Subcutaneous adipose tissue (tissue), 4 donors: Measurements from ENCODE around the gene CNNM3. TPM values are rescaled to one million over a fixed set of nuclear protein-coding genes. Genes with fewer than 3 reads are reported as not detected.

Experiments used
- total RNA-seq, 4 donors: library from RNA; depleted of rRNA; stranded (reverse); fragments of >200 nt; gene quantifications; one replicate each; pipeline ENCODE4 v1.1.0, GENCODE V29; 2016
- TF ChIP-seq, protein P1 (sequence below): fragments of 450-650 bp; IDR thresholded peaks from one replicate; pipeline ENCODE4 v1.5.1; 2016; ENCODE audit warnings: low read depth, mild to moderate bottlenecking, control low read depth, antibody characterized with exemption, moderate library complexity

Gene CNNM3
- total RNA-seq, 4 donors from 2014 or later: 4.4 to 21.1 (median 8.5) TPM

DNA sequence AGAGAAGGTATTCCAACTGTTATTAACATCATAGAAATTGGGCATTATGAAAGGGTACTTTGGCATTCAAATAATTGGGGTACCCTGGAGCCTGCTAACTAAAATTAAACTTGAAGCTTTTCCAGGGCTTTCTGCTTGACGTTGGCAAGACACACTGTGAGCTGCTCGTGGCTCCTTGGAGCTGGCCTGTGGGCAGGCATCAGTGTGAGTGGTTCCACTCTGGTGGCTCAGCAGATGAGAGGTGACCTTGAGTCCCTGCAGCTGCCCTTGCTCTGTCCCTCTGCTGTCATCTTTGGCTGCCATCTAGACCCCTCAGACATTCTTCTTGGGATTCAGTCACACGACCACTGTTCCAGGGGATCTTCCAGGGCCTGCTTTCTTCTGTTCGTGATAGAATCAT lies 6.7 kb downstream of the CNNM3 start:
- TF ChIP-seq, protein P1, sequence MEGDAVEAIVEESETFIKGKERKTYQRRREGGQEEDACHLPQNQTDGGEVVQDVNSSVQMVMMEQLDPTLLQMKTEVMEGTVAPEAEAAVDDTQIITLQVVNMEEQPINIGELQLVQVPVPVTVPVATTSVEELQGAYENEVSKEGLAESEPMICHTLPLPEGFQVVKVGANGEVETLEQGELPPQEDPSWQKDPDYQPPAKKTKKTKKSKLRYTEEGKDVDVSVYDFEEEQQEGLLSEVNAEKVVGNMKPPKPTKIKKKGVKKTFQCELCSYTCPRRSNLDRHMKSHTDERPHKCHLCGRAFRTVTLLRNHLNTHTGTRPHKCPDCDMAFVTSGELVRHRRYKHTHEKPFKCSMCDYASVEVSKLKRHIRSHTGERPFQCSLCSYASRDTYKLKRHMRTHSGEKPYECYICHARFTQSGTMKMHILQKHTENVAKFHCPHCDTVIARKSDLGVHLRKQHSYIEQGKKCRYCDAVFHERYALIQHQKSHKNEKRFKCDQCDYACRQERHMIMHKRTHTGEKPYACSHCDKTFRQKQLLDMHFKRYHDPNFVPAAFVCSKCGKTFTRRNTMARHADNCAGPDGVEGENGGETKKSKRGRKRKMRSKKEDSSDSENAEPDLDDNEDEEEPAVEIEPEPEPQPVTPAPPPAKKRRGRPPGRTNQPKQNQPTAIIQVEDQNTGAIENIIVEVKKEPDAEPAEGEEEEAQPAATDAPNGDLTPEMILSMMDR: no peak

DNA sequence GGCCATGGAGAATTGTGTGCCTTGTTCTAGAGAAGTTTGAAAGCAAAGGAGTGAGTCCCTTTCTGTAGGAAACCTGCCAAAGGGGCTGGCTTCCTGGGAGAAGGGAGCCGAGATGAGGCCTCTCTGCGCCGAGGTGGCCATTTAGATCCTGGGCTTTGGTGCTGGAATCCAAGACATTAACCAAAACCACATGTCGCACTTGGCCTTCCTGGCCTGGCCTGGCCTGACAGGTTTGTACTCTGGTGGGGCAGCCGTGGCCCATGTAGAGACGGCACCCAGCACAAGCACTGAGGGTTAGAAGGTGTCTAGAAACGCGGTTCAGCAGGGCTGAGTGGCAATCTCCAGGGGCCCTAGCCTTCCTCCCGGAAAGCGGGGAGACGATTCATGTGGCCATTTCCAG lies 7.1 kb downstream of the CNNM3 start:
- TF ChIP-seq, protein P1: no peak

DNA sequence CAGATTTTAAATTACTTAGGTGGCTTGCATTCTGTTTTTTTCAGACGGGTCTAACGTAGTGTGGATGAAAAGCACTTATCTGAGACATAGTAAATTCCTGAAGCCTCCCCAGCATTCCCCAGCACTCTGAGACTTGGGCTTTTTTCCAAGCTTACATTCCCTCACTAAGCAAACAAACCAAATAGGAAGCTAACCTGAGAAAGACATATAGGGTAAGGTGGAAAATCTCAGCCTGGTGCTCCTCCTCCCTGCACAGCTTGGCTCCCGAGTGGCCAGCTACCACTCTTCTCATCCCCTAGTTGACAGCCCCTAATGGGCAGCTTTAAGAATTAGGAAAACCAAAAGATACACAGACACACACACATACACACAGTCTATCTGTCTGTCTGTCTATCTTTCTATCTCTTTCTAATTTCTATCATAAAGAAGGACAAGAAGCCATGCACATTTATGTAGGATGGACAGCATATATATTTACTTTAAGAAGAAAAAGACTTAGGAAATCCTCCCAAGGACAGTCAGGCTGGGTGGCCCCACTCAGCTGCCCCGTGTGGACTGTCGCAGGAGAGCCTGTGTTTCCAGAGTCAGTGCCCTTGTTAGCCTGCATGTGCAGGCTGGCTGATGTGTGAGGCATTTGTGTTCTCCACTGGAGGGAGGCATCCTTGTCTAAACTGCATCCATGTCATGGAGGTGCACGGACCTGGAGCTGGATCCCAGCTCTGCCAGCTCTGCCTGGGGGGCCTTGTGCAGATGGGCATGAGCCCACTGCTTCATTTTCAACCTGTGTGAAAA lies 8.2 kb downstream of the CNNM3 start:
- TF ChIP-seq, protein P1: no peak

DNA sequence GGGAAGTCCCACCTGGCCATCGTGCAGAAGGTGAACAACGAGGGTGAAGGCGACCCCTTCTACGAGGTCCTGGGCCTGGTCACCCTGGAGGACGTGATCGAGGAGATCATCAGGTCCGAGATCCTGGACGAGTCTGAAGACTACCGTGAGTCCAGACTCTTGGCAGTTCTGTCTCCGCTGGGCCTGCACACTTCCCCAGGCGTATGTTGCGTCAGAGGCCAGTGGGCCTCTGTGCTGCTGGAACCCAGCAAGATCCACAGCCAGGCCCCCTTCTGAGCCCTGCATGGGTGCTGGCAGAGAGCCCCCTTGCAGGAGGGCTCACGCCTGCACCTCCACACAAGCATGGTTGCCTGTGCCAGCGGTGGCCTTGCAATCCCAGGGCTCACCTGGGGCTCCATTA lies 9.0 kb downstream of the CNNM3 start:
- TF ChIP-seq, protein P1: no peak

DNA sequence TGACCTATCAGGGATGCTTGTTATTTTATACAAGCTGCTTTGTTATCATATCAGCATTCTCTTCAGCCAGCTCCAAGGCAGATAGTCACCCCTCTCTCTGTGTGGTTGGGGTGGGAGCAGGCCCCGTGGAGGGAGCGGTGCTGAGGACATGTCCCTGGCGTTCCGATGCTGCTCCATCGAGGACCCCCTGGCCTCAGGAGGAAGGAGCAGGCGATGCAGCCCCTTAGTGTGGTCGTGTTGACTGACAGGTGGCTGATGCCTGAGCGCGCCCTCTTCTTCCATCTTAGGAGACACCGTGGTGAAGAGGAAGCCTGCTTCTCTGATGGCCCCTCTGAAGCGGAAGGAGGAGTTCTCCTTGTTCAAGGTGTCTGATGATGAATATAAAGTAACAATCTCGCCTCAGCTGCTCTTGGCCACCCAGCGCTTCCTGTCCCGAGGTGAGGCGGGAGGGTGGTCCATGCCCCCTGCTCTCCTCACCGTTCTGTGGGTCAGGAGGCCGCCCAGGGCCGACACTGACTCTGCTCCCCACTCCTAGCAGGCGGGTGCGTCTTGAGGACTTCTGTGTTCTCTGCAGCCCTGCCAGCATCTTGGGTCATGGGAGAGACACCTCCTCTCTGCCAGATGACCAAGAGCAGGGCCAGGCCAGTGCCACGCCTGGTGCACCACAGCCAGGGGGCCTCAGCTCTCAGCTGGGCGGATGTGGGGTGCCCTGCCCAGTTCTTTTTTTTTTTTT lies 10.6 kb downstream of the CNNM3 start:
- TF ChIP-seq, protein P1: no peak

DNA sequence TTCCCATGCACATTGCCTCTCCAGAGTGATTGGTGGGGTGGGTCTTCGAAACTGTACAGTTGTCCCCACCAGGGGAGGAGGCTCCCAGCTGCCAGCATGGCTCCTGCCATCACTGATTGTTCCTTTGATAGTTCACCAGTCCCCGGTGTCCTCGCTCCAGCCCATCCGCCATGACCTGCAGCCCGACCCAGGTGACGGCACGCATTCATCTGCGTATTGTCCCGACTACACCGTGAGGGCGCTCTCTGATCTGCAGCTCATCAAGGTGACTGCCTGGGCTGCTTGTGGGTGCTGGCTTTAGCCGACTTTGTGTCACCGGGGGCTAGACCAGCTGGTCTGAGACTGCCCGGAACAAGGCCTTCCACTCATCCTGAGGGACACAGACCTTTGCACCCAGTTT lies 12.4 kb downstream of the CNNM3 start:
- TF ChIP-seq, protein P1: no peak

DNA sequence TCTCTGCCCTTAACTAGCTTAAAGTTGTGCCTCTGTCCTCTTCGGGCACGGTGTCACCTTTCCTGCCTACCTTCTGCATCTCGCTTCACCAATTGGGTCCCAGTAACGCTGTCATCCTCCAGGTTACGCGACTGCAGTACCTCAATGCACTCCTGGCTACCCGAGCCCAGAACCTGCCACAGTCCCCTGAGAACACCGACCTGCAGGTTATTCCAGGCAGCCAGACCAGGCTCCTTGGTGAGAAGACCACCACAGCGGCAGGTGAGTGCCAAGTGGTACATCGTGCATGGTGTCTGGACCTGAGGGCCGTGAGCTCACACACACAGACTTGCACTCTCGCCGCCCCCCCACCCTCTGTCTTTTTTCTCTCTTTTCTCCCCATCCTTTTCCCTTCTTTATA lies 12.8 kb downstream of the CNNM3 start:
- TF ChIP-seq, protein P1: no peak
